GM08714 (cell line): ENCODE measurements around the gene CRTC1.

ENCODE experiments used
- H3K4me3 ChIP-seq: fragments of 200-500 bp; sonication (Bioruptor generic); 2 replicates; pipeline ENCODE4 v1.5.1; 2014; ENCODE audit warnings: mild to moderate bottlenecking, low read length, inconsistent platforms
- ZNF274 ChIP-seq: IDR thresholded peaks from 2 replicates; pipeline ENCODE4 v1.6.1; 2012; ENCODE audit warnings: mild to moderate bottlenecking, low read depth, low read length

CRTC1 gene

DNA sequence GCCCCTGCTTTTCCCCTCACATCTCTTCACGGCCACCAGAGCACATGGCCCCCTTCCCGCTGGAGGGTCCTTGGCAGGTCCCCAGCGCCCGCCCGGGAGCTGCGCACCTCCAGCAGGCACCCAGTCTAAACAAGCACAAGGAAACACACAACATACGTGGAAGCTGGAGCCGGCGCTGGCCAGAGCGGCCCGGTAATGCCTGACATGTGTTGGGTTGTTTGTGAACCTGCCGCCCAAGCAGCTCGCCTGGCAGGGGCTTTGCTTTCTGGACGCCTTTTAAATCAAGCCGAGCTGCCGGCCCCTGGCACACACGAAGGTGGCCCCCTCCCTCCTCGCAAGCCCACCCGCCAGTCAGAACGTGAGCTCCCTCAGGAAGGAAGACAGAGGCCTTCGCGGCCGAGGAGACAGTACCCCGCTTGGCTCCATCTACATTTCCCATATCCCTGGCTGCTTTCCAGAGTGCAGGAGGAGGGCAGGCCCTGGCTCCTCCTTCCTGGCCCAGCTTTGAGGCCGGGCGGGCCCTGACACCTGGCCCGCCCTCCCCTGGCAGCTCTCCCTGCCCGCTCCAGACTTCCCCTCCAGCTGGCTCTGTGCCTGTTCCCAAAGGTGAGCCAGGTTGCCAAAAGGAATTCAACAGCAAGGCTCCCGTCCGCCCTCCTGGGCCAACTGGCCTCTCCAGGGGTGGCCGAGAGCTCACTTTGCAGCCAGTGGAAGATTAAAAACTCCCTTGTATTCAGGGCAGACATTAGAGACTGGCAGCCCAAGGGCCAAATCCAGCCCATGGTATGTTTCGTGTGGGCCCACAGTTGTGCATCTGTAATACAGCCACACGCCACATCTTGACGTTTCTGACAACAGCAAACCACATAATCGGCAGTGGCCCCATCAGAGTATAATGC, 78.9 kb downstream of the CRTC1 start:
- H3K4me3 ChIP-seq, result no peak overlapping the region
- no peak for TF ChIP-seq ZNF274

DNA sequence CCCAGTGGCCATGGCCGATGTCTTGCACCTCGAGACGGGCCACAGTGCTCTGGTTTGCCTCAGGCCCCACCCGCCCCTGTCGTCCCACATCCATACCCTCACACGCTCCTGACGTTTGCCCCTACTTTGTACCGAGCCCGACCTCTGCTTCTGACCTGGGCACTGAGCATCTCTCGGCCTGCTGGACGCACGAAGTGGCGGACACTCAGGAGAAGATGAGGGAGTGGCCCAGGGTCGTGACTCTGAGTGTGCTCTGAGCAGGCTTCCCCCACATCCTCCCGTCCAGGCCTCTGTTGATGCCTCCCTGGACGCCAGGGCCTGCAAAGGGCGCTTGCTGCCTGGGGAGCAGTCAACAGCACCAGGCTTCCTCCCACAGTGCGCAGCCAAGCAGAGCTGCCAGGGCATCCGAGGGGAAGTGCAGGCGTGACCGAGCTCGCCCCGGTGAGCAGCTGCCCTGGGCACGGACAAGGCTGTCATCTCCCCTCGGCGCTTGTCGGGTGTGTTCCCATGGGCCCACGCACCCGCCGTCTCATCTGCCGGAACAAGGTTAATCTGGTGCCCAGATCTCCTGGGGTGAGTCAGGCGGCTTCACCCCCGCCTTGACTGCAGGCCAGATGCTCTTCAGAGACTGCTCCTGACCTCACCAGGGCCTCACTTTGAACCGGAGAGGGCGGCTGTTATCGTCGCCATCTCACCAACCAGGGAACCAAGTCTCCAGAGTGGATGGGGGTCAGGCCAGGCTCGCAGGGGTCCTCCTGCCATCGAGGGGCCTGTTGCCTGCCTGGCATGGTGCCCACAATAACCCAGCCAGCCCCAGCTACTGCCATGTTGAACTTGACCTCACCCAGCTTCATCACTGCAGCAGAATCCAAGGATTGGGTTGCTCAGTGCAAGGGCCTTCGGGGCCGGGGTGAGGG, 80.5 kb downstream of the CRTC1 start:
- TF ChIP-seq ZNF274, result no peak
- H3K4me3 ChIP-seq, result no peak overlapping the region

DNA sequence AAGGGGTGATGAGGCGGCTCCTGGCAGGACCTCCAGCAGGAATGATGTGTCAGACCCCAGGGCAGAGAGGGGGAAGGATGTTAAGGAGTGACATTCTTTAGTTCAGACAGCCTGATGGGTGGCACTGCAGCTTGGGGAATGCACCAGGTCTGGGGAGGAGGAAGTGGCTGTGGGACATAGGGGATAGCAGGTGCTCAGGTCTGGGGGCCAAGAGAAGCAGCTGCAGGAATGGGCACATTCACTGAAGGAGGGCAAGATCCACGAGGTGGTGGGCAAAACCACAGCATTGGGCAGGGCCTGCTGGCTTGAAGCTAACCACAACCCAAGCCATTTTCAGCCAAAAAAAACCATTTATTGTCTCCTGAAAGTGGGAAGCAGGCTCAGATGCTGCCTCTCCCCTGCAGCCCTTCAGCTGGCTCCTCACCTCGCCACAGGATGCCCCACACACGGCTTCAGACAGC, 81.1 kb downstream of the CRTC1 start:
- H3K4me3 ChIP-seq, result no peak overlapping the region
- no peak for TF ChIP-seq ZNF274

DNA sequence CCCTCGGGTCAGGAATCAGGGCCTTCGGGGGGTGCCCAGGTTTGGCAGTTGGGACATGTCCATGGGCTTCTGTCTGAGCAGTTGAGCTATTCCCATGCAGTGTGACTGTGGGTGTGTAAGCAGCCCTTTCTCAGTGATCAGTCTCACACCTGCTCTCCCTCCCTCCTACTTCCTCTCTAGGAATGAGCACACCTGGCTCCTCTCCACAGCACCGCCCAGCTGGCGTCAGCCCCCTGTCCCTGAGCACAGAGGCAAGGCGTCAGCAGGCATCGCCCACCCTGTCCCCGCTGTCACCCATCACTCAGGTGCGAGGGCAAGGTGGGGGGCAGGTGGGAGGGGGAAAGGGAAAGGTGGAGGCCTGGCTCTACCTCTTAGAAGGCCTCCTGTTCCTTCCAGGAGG, 81.7 kb downstream of the CRTC1 start:
- H3K4me3 ChIP-seq, result no peak overlapping the region
- no peak for TF ChIP-seq ZNF274

DNA sequence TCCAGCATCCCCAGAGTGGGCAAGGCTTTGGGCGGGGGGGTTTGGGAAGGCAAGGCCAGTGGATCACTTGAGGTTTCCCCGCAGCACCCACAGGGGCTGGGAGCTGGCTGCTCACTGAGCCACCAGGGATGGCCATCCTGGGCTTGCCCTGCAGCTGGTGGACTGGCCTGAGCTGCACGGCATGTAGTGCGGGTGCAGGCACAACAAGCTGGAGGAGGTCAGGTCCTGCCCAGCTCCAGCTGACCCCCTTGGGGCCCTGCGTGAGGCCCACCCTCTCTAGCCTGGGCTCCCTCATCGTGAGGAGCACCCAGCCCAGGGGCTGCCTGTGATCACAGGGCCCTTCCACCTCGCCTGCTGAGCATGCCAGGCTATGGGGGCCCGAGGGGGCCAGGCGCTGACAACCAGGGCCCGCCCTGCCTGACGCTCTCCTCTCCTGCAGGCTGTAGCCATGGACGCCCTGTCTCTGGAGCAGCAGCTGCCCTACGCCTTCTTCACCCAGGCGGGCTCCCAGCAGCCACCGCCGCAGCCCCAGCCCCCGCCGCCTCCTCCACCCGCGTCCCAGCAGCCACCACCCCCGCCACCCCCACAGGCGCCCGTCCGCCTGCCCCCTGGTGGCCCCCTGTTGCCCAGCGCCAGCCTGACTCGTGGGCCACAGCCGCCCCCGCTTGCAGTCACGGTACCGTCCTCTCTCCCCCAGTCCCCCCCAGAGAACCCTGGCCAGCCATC, 84.7 kb downstream of the CRTC1 start:
- H3K4me3 ChIP-seq, result no peak overlapping the region
- no peak for TF ChIP-seq ZNF274

DNA sequence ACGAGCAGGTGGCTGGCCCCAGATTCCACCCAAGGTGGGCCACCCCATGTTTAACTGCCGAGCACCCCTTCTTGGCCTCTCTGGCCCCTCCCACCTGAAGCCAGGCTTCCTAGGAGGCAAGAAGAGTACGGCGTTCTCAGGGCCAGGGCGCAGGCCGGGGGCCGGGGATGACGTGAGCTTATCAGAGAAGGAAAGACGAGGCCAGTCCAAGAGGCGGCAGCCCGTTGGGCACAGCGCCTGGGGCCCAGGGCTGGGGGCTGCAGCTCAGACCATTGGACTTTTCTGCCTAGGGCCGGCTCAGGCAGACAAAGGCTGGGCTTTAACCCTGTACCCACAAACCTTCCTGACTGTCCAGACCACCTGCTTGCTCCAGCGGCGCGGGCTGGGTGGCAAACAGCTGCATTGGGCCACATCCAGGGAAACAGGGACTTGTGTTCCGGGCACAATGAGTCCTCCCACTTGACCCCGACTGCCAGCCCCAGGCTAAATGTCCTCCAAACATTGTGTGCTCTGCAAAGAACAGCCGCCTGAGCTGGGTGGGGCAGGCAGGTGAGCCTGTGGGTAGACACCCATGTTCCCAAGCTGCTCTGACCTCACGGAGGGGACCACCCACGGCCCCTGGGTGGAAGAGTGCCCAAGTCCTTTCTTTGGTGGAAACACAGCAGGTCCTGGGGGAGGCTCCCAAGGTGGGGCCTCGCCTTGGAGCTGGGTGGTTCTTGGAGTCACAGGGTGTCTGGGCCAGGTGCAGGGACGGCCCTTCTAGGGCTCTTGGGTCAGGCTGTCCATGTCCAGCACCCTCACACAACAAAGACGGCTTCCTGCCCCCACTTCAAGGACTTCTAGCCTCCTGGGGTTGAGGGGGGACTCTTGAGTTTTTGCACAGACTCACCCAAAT, 85.8 kb downstream of the CRTC1 start:
- H3K4me3 ChIP-seq, result no peak overlapping the region
- TF ChIP-seq ZNF274, result no peak

DNA sequence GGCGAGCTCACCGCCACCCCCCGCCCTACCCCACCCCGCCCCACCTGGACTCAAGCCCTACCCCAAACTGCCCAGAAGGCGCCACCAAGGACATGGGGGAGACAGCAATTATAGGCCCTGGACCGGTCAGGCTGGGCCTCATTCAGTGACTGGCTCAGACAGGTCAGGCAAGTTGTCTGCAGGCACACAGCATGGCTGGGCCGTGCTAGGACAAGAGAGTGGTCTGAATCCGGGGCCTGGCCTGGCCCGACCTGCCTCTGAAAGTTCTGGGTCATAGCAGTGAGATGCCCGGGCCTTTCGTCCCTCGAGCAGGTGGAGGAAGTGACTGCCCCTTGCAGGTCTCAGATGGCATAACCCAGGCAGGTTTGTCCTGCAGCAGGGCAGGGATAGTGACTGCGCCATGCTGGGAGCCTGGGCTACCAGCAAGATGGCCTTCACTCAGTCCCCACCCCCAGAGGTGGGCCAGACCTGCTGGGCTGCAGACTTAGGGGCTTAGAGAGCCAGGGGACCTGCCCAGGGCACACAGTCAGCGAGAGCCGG, 86.6 kb downstream of the CRTC1 start:
- no peak overlapping the region for H3K4me3 ChIP-seq
- no peak for TF ChIP-seq ZNF274

DNA sequence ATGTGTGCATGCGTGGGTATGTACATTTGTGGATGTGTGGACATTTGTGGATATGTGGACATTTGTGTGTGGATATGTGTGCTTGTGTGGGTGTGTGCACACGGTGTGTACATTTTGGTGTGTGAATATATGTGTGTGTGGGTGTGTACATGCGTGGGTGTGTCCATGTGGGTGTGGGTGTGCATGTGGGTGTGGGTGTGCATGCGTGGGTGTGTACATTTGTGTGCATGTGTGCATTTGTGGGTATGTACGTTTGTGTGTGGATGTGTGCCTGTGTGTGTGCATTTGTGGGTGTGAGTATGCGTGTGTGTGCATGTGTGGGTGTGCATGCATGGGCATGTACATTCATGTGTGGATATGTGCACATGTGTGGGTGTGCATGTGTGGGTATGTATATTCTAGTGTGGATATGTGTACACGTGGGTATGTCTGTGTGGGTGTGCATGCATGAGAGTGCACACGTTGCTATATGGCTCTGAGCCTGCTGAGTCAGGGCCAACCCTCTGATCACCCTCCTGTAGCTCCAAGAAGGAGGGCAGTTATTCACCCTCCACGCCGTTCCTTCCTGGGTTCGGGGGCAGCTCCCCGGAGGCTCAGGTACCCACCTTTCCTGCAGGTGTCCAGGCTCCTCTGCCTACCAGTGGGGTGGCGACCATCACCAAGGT, 87.3 kb downstream of the CRTC1 start:
- no peak overlapping the region for H3K4me3 ChIP-seq
- TF ChIP-seq ZNF274, result no peak

DNA sequence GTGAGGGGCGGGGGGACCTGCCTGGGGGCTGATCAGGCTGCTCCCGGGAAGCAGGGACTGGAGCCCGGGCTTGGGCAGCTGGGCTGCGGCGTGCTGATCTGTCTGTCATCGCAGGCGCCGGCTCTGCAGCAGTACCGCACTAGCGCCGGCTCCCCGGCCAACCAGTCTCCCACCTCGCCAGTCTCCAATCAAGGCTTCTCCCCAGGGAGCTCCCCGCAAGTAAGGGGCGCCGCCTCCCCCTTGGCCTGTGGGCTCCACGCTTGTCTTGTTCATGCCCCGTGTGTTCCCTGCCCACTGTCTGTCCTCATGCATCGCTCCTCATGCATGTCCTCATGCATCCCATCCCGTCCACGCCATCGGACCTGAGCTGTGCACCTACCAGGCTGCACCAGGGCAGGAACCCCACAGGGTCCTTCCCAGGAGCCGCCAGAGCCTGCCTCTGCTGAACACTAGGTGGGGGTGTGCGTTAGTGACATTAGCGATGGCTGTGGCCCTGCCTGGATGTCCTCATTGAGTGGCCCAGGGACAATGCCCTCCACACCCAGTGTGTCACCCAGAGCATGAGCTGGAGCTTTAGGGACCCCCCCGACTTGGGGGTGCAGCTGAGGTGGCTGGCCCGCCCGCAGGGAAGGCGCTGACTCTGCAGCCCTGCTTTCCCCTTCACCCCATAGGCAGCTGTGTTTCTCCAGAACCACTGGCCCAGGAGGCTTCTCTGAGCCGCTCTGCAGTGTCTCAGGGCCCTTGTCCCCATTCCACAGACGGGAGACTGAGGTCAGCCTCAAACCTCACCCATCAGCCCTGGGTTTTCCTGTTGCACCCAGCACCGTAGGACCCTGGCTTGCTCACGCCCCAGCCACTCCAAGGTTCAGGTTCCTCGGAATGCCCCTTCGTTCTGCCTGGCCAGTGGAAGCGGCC, 88.1 kb downstream of the CRTC1 start:
- no peak overlapping the region for H3K4me3 ChIP-seq
- TF ChIP-seq ZNF274, result no peak

DNA sequence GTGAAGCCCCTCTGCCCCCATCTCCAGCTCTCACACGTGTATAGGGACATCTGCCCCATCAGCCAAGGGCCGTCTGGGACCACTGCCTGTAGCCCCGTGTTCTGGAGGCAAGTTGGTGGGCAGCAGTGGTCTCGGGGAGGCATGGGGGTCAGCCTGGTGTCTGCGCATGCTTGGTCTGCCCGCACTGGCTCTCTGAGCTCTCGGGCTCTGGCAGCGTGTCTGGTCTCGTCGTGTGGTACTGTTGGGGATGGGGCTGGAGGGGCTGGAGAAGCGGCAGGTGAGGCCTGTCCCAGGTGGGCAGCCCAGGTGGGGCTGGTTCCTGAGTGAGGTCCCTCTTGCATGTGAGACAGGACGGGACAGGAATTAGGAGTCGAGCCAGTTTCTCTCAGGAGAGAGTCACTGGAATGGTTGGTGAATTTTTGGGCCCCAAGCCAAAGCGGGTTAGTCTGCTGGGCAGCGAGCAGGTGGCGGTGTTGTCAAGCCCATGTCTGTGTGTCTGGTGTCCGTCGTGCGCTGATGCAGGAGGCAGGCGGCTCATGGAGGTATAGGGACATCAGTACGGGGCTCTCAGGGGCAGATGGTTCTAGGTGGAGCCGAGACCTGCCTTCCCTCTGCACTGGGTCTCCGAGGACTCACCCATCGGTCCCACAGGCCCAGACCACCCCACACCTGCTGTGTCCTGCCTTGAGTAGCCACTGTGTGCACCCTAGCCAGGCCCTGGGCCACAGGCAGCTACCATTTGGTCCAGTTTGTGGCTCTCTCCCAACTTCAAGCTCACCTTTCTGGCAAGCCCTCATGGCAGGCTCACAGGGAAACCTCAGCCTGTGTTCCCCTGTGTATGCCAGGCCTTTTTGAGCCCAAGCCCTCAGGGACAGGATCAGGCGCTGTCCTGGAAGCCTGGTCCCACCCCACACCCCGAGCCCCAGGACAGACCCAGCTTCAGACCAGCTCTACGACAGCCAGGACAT, 89.4 kb downstream of the CRTC1 start:
- H3K4me3 ChIP-seq, result no peak overlapping the region
- TF ChIP-seq ZNF274, result no peak

DNA sequence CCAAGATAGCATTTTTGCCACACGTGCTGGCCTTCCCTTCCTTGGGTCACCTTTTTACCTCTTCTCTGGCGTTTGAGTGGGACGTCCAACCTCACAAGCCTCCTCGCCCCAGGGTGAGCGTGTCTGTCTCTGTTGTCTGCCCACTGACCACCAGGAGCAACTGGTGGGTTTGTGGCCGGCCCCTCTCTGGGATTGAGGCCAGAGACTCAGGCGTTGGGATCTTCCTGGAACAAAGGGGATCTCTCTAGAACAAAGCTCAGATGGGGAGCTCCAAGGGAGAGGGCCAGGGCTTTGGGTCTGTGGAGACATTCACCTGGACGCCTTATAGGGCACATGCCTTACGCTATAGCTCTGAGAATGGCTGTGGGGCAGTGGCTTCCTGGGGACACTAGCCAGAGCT, 90.2 kb downstream of the CRTC1 start:
- H3K4me3 ChIP-seq, result no peak overlapping the region
- no peak for TF ChIP-seq ZNF274
